Mesodermal cell (in vitro differentiated cells): ENCODE results near the gene SMC3.

Source experiments
- H3K27ac ChIP-seq: 2 replicates; pipeline ENCODE4 v1.7.0; 2013; ENCODE audit warnings: mild to moderate bottlenecking, low read depth, low read length, moderate library complexity; ENCODE audit not compliant: severe bottlenecking
- H3K36me3 ChIP-seq: 2 replicates; pipeline ENCODE4 v1.7.1; 2013; ENCODE audit warnings: mild to moderate bottlenecking, low read length, moderate library complexity; ENCODE audit not compliant: control insufficient read depth, insufficient read depth
- H3K4me1 ChIP-seq: one replicate; pipeline ENCODE4 v1.7.1; 2013; ENCODE audit warnings: mild to moderate bottlenecking, low read length; ENCODE audit not compliant: insufficient read depth, control insufficient read depth, poor library complexity, severe bottlenecking
- H3K4me3 ChIP-seq: 2 replicates; pipeline ENCODE4 v1.7.0; 2013; ENCODE audit warnings: low read length, control low read depth, mild to moderate bottlenecking; ENCODE audit not compliant: insufficient read depth, poor library complexity, severe bottlenecking; ENCODE audit errors: extremely low read depth
- H3K9me3 ChIP-seq: 2 replicates; pipeline ENCODE4 v1.7.1; 2013; ENCODE audit warnings: mild to moderate bottlenecking, low read length, moderate library complexity; ENCODE audit not compliant: control insufficient read depth
- WGBS, 2 experiments: methylation state at CpG; one replicate each; pipeline ENCODE4 v1.1.5; 2013; ENCODE audit warnings: missing lambda C conversion rate in 2 of 2; ENCODE audit not compliant: insufficient coverage in 2 of 2; 5-methylcytosine and 5-hydroxymethylcytosine counted together

SMC3 gene

DNA sequence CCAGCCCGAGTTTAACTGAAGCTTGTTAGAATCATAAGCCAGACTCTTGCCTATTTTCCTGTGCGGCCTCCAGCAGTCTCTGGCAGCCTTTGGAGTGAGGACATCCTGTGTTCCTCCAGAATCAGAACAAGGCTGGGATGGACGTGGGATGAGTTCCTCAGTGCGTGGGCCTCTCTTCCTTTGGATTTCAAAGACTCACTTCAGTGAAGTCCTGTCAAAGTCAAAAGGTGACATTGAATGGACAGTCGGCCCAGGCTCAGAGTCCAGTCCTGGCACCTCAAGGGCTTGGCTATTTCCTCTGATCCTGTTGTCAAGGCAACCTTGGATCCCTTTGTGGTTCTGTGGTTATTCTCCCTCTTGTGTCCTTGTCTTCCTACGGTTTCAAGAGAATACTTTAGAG, 21.4 kb upstream of the SMC3 start:
- peaks cover 11% of the 10 kb centered on the region for H3K4me1 ChIP-seq
- H3K27ac ChIP-seq, result no peak overlapping the region
- no peaks in the 10 kb centered on the region for H3K36me3 ChIP-seq
- WGBS, 2 experiments, result 91 to 93% methylated on average over 5 to 6 of the region's 6 CpGs
- no peak overlapping the region for H3K4me3 ChIP-seq
- H3K9me3 ChIP-seq, result no peaks in the 10 kb centered on the region

DNA sequence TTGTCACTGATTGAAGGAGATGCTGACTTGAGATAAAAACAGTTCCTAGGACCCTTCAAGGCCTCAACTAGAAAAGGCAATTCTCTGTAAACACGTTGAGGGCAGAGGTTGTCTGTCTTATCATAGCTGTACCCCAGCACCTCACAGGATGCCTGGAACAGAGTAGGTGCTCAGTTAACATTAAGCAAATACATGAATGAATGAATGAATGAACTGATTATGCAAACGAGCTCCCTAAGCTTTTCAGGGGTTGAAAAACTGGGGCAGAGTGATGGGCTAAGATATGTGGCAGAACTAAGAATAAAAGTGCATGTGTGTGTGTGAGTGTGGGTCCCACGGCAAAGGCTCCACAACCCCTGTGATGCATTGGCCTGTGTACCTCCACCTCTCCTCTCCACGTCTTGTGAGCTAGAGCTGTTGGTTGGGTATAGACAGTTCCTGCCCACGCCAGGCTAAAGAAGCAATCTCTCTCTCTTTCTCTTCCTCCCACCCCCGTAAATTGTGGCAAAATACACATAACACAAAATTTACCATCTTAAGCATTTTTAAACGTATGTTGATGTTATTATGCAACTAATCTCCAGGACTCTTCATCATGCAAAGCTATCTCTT, 20.9 kb upstream of the SMC3 start:
- H3K36me3 ChIP-seq, result no peaks in the 10 kb centered on the region
- H3K27ac ChIP-seq, result no peak overlapping the region
- H3K4me1 ChIP-seq, result peaks cover 11% of the 10 kb centered on the region
- WGBS, 2 experiments, result 85 to 100% methylated on average over 2 of the region's 7 CpGs
- no peak overlapping the region for H3K4me3 ChIP-seq
- H3K9me3 ChIP-seq, result no peaks in the 10 kb centered on the region

- Histone ChIP-seq H3K4me3 (no peak overlapping the region), H3K4me1 (peaks cover 11% of the 10 kb centered on the region), H3K9me3 (no peaks in the 10 kb centered on the region), H3K27ac (no peak overlapping the region), H3K36me3 (no peaks in the 10 kb centered on the region)
- 0% methylated on average over 1 to 2 of the region's 8 CpGs for WGBS, 2 experiments
Observed at GRCh38 chr10:110547139-110547761, 20.2 kb upstream of the SMC3 start.

DNA sequence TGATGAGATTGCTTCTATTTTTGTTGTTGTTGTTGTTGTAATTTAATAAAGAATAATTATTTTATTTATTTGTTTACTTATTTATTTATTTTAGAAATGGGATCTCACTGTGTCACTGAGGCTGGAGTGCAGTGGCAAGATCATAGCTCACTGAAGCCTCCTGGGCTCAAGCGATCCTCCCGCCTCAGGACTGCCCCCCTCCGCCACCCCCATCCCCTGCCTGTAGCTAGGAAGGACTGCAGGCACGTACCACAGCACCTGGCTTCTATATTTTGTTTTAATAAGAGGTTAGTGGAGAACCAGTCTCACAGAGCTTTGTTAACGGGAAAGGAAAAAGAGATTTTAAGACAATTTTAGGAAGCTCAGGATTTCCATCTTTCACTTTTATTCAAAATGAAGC, 19.5 kb upstream of the SMC3 start:
- Histone ChIP-seq H3K4me3 (no peak overlapping the region), H3K27ac (no peak overlapping the region), H3K36me3 (no peaks in the 10 kb centered on the region), H3K4me1 (peaks cover 11% of the 10 kb centered on the region), H3K9me3 (no peaks in the 10 kb centered on the region)
- 60% methylated on average over 1 of the region's 5 CpGs; no CpG with 5 or more reads in 1 of the 2 experiments for WGBS, 2 experiments

DNA sequence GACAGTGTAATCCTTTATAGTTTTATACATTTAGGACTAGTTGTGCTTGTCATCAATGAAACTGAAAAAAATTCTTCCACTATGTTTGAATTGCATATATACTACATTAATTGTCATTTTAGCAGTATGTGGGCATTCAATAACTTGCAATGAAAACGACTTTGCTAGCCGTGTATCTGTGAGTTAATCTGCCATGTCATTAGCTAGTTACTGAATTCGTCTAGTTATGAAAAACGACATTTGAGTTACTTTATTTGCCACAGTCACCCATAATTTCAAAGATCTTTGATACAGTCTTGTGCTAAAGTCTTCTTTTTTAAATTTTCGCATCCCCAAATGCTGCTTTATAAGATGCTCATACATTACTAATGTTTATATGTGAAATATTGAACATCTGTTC, 18.3 kb upstream of the SMC3 start:
- H3K4me3 ChIP-seq, result no peak overlapping the region
- H3K27ac ChIP-seq, result no peak overlapping the region
- 100% methylated on average over 1 to 2 of the region's 5 CpGs for WGBS, 2 experiments
- no peaks in the 10 kb centered on the region for H3K9me3 ChIP-seq
- no peaks in the 10 kb centered on the region for H3K36me3 ChIP-seq
- H3K4me1 ChIP-seq, result peaks cover 10% of the 10 kb centered on the region

DNA sequence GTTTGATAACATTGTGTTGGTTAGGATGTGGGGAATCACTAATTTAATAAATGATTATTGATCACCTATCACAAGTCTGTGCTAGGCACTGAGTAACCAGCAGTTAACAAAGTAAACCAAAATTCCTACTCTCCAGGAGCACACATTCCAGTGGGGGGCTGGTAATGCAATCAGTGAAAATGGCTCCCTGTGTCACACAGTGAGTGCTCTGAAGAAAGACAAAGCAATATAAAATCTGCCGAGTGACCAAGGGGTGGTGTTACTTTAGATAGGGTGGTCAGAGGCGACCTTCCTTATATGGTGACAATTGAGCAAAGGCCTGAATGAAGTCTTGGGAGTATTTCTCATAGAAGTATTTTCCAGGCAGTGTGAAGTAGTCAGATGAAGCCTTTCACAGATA, 13.6 kb upstream of the SMC3 start:
- Histone ChIP-seq H3K4me1 (peaks cover 13% of the 10 kb centered on the region), H3K27ac (peak overlapping the region; percentile 32), H3K9me3 (no peaks in the 10 kb centered on the region), H3K4me3 (no peak overlapping the region), H3K36me3 (no peaks in the 10 kb centered on the region)
- WGBS, 2 experiments, result 0% methylated on average over 1 of the region's 2 CpGs

GRCh38 chr10:110556296-110556695, 11.2 kb upstream of the SMC3 start:
- H3K36me3 ChIP-seq, result no peaks in the 10 kb centered on the region
- no peak overlapping the region for H3K4me3 ChIP-seq
- peaks cover 13% of the 10 kb centered on the region for H3K4me1 ChIP-seq
- WGBS, 2 experiments, result 100% methylated on average over 1 of the region's 1 CpG; no CpG with 5 or more reads in 1 of the 2 experiments
- H3K9me3 ChIP-seq, result peaks cover 4% of the 10 kb centered on the region
- no peak overlapping the region for H3K27ac ChIP-seq

- Histone ChIP-seq H3K9me3 (peaks cover 4% of the 10 kb centered on the region), H3K4me3 (no peak overlapping the region), H3K36me3 (no peaks in the 10 kb centered on the region), H3K27ac (no peak overlapping the region), H3K4me1 (peaks cover 13% of the 10 kb centered on the region)
- 67 to 68% methylated on average over 6 to 7 of the region's 9 CpGs for WGBS, 2 experiments
Observed at GRCh38 chr10:110556969-110557601, 10.4 kb upstream of the SMC3 start.

- no peaks in the 10 kb centered on the region for H3K36me3 ChIP-seq
- 90% methylated on average over 1 to 2 of the region's 3 CpGs for WGBS, 2 experiments
- peaks cover 4% of the 10 kb centered on the region for H3K9me3 ChIP-seq
- no peak overlapping the region for H3K4me3 ChIP-seq
- H3K4me1 ChIP-seq, result peaks cover 13% of the 10 kb centered on the region
- H3K27ac ChIP-seq, result no peak overlapping the region
Observed at GRCh38 chr10:110558041-110558440, 9.5 kb upstream of the SMC3 start.

DNA sequence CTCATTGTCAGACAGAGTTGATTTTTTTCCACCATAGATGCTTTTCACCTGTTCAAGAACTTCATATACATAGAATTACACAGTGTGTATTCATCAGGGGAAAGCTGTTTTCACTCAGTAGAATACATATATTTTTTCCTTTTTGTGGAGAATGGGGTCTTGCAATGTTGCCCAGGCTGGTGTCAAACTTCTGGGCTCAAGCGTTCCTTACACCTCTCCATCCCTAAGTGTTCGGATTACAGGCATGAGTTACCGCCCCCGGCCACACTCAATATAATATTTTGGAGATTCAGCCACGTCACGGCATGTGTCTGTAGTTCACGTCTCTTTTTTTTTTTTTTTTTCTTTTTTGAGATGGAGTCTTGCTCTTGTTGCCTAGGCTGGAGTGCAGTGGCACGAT, 7.5 kb upstream of the SMC3 start:
- 80 to 100% methylated on average over 1 of the region's 8 CpGs for WGBS, 2 experiments
- Histone ChIP-seq H3K4me1 (peaks cover 15% of the 10 kb centered on the region), H3K36me3 (no peaks in the 10 kb centered on the region), H3K9me3 (peaks cover 4% of the 10 kb centered on the region), H3K27ac (no peak overlapping the region), H3K4me3 (no peak overlapping the region)

- H3K36me3 ChIP-seq, result no peaks in the 10 kb centered on the region
- no peak overlapping the region for H3K27ac ChIP-seq
- H3K4me3 ChIP-seq, result no peak overlapping the region
- H3K4me1 ChIP-seq, result peaks cover 14% of the 10 kb centered on the region
- 100% methylated on average over 1 to 2 of the region's 3 CpGs for WGBS, 2 experiments
- peaks cover 4% of the 10 kb centered on the region for H3K9me3 ChIP-seq
Observed at GRCh38 chr10:110561292-110561691, 6.2 kb upstream of the SMC3 start.
